Retina (tissue), 1 donor: ENCODE measurements around the gene TBC1D9B.

ENCODE experiments used
- DNase-seq: peaks from one replicate; pipeline ENCODE4 v3.0.0-alpha.2; 2016

TBC1D9B gene

DNA sequence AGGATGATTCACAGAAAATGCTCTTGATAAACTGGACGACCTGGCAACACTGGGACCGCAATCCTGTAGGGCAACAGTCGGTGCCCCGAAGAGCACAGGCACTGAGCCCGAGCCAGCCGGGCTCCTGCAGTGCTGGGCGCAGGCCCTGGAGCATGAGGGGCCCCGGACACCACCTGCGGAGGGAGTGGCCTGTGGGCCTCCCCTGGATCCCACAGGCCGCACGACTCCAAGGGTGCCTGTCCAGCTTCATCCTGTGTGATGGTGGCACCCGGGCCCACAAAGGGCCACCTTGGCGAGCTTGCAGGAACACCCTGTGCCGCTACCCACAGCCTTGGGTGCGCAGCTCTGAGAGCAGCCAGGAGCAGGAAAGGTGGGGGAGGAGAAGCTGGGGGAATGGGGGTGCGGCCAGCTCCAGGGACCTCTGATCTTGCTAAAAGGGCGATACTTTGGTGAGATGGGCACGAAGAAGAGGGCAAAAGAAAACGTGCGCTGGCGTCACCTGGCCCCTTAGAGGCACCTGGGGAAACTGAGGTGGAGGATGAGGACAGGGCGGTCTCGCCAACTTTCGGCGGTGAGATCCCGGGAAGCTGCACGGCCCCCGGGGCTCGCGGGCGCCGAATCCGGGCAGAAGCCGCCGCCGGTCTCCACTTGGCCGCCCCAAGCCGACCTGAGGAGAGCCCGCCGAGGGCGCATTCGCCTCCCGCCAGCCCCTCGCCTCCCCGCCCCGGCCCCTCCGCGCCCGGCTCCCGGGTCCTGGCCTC lies 722 bp downstream of the TBC1D9B start:
- DNase-seq = peak; percentile 54

DNA sequence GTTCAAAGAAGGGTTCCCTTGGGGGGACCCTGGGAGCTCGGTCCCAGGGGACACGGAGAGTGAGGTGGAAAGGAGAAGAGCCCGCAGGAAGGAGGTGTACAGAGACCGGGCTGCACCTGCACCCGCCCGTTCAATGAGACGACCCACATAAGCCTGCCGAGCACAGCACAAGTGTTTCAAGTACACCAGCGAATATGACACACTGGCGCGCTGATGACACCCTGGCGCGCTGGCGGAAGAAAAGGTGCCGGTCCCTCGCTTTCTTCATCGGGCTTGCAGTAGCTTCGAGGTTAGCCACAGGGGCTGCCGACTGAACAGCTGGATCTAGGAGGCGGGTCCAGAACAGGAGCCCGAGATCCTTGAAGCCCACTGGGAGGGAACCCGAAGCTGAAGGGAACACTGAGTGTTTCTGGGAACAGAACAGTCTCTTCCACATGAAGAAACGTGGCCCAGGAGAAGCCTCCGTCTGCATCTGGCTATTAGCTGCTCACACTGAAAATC lies 1.4 kb downstream of the TBC1D9B start:
- DNase-seq = no peak

- DNase-seq = no peak
These were observed 2.5 kb downstream of the TBC1D9B start for GRCh38 chr5:179905161-179905560.

GRCh38 chr5:179904463-179905160 lies 3.1 kb downstream of the TBC1D9B start:
- DNase-seq = no peak

DNA sequence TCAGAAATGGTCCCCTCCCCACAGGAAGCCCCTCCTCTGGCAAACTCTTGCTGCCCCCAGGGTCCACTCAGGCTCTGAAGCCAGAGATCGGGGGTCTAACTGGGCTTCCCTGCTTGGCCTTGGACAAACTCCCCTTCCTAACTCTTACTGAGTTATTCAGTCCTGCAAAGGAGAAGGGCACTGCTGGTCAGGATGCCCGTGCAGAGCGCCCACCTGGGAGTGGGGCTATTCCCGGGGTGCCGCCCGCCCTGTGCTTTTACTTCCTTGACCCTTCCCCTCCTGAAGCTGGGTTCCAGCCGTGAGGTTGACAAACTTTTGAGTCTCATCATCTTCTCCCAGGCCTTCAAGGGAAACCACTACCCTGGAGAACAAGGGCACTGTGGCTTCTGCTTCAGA lies 4.9 kb downstream of the TBC1D9B start:
- DNase-seq = no peak

DNA sequence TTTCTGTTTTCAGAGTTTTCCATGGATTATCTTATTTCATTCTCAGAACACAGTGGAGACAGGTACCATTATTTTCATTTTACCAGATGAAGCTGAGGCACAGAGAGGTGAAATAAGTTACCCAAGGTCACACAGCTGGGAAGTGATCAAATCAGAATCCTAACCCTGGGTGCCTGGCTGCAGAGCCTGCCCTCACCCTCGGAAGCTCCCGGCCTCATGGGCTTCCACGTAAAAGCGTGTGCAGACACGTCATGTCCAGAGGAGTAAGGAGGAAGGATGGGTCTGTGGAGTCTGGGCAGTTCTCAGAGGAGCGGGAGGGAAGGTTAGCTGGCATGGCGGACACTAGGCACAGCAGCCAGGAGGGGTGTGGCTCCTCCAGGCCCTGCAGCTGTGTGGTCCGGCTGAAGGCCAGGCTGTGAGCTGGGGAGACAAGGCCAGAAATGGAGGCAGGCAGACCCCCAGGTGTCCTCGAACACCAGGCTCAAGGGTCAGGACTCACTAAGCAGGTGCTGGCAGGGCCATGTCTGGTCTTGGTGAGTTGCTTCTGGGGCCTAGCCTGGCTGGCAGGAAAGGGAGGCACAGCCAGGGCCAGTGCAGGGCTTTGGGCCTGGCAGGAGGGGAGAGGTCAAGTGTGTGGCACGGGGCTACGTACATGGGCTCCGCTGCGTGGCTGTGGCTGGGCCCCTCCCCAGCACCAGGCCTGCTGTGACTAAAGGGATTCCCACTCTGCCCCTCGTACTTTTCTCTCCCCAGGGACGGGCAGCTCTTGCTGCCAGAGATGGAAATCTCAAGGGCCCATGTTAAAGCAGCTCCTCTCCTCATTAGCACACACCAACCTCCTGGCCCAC lies 5.6 kb downstream of the TBC1D9B start:
- no peak for DNase-seq

DNA sequence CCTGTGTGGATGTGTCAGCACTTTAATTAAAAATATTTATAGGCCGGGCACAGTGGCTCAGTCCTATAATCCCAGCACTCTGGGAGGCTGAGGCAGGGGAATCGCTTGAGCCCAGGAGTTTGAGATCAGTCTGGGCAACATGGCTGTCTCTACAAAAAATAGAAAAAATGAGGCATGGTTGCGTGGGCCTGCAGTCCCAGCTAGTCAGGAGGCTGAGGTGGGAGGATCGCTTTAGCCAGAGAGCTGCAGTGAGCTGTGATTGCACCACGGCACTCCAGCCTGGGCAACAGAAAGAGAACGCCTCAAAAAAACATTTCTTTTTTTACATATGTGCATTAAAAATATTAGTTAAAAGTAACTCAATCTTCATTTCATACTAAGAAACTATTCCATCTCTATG lies 6.2 kb downstream of the TBC1D9B start:
- DNase-seq = no peak

GRCh38 chr5:179900711-179901110 lies 7.0 kb downstream of the TBC1D9B start:
- DNase-seq = peak; percentile 13

DNA sequence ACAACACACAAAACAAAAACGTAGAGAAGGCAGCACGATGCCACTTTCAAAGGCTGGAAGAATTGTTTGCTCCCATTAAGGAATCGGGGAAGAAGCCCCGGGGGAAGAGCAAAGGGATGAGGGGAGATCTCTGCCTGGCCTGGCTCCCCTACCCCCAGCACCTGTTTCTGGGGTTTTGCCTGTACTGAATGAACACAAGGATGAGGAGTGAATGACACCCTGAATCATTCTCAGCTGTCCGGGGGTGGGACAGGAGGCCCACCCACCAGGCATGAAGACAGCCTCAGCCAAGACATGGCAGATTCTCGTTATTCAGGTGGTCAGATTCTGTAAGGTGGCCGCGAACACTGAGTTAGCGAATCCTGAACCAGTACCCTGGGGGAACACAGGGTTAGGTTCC lies 7.5 kb downstream of the TBC1D9B start:
- no peak for DNase-seq

- no peak for DNase-seq
These were observed 11.8 kb downstream of the TBC1D9B start for GRCh38 chr5:179895861-179896260.

GRCh38 chr5:179893958-179894895 lies 13.5 kb downstream of the TBC1D9B start:
- DNase-seq = no peak

DNA sequence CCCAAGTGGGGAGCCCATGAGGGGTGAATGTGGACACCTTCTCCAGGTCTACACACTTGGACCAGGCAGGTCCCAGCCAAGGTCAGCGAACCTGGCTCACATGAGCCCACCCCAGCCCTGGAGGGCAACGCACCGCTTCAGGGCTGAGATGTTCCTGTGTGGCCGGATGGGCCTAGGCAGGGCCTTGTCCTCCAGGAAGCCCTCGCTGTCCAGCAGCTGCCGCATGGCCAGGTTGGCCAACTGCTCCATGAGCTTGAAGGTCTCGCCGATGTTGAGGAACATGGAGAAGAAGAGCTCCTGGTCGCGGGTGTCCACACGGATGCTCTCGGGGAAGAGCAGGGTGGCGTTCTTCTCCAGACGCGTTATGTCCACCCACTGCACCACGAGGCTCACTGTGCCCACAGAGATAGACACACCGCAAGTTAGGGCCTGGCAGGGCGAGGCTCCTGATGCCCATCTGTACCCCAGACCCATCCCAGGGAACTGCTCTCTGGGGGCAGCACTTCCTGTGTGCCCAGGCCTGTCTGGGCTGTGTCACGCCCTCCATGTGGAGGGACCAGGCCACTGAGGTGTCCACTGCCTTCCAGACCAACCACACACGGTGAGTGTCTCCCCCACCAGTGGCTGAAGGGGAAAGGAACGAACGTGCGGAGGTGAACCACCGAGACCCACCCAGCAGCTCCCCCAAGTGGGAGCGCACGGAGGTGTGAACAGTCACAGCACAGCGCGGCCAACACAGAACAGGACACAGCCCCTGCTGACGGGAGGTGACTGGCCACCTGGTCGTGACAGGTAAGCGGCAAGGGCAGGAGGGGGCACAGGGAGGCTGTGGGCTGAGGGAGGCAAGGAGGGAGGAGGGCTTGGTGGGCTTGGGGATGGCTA lies 14.4 kb downstream of the TBC1D9B start:
- DNase-seq = no peak

GRCh38 chr5:179892255-179892654 lies 15.4 kb downstream of the TBC1D9B start:
- DNase-seq = no peak

DNA sequence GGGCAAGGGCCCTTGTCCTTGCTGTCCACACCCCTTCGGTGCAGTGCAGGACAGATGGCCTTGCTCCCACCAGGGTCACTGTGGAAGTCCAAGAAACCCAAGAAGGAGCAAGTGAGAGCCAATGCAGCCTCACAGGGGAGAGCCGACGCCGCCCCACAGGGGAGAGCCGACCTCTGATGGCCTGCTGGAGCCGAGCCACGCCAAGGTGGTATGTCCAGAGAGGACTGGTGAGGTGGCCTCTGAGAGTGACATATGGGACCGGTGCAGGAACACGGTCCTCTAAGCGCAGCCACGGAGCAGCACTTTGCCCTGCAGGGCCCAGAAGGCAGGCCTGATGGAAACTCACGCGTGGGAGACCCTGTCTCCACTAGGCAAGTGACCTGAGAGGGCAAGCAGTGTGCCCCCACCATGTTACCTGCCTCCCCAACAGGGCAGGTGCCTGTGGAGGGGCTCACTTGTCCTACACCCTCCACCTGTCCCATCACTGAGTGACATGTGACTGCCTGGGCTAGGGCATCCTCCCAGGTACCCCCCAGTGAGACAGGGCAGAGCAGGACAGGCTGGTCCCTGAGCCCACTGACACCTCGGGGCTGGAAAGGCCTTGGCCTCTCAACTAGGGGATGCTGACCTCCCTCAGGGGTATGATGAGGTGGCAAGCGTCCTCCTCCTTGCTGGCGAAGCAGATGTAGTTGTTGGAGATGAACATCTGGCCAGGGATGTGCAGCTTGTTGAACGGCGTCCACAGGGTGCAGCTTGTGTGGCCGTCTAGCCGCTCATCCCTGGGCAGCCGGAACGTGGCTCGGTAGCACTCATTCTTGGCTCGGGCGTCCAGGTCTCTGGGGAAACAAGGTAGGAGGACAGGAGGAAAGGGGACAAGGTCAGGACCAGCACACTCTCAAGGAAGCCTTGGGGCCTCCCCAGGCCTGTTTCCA lies 16.7 kb downstream of the TBC1D9B start:
- no peak for DNase-seq

- no peak for DNase-seq
These were observed 17.8 kb downstream of the TBC1D9B start for GRCh38 chr5:179889885-179890284.

DNA sequence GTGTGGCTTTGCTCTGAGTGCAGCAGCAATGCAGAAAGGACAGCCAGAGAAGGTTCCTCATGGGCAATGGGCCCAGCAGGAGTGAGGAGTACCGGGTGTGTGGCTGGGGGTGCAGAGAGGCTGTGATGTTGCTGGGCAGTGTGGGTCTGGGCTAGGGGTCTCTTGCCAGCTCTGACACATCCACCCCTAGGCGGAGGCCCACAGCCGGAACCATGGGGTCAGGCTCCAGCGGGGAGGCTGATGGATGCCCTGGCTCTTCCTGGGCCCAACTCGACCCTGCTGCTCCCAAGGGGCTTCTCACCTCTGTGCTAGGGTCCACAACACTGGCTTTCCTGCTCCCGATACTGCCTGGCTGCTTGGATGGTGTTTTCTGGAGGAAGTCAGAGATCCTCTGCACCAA lies 19.9 kb downstream of the TBC1D9B start:
- no peak for DNase-seq

DNA sequence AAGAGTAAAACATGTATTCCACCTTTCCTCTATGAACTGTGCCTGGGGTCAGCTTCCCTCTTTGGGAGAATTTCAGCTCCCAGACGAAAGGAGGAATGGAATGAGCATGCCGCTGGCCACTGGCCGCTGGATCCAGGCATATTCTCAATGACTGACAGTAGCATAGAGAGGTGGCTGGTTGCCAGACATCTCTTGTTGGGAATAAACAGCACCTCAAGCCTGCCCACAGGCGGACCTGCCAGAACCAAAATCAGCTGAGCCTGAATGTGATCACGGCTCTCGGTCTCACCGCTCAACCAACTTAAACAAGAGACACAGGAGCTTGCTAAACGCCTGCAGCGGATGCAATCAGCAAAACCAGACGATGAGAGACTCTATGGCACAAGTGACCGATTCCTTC lies 20.6 kb downstream of the TBC1D9B start:
- DNase-seq = no peak

DNA sequence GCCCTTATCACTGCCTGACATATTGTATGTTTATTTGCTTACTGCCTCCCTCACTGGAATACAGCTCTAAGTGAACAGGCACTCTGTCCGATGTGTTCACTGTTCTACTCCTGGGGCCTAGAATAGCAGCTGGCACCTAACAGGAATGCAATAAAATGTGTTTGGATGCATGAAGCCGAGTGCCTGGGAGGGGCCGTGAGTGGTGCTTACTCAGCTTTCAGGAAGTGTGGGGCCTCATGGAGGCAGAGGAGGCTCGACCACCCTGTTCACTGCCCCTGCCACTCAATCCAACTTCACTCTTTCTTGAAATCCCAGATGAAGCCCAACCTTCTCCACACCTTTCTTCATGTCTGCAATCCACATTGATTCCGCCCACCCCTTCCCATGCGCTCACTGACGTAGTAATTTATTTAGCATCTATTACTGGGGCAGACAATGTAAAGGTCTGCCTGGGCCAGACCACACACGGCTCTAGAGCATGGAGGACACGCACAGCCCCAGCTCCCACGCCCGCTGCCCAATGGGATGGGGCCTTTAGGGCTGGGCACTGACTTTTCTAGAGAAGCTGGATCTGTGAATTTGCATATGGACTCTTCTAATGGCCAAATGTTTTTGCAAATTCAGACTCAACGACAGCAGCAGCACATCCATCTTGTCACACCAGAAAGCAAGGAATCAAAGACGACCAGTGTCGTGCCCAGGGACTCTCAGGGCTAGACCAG lies 21.3 kb downstream of the TBC1D9B start:
- DNase-seq = no peak

DNA sequence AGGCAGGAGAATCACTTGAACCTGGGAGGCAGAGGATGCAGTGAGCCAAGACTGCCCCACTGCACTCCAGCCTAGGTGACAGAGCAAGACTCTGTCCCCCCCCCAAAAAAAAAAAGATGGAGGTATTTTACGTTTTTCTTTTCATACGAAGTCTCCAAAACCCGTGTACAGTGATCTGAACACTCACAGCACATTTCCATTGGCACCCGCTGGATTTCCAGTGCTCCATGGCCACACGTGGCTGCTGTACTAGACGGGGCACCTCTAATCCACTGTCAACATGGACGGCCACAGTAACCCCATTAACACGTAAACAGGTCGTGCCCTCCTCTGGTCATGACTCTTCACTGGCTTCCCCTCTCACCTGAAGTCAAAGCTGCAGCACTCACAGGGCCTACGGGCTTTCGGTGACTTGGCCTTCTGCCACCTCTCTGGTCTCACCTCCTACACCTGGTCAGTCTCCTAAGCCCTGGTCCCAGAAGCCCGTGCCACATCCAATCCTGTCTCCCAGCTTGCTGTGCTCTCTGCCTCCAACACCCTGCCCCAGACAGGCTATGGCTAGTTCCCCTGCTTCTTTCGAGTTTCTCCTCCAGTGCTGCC lies 22.1 kb downstream of the TBC1D9B start:
- no peak for DNase-seq
